Measurements from ENCODE around the gene RGL3.

DNA sequence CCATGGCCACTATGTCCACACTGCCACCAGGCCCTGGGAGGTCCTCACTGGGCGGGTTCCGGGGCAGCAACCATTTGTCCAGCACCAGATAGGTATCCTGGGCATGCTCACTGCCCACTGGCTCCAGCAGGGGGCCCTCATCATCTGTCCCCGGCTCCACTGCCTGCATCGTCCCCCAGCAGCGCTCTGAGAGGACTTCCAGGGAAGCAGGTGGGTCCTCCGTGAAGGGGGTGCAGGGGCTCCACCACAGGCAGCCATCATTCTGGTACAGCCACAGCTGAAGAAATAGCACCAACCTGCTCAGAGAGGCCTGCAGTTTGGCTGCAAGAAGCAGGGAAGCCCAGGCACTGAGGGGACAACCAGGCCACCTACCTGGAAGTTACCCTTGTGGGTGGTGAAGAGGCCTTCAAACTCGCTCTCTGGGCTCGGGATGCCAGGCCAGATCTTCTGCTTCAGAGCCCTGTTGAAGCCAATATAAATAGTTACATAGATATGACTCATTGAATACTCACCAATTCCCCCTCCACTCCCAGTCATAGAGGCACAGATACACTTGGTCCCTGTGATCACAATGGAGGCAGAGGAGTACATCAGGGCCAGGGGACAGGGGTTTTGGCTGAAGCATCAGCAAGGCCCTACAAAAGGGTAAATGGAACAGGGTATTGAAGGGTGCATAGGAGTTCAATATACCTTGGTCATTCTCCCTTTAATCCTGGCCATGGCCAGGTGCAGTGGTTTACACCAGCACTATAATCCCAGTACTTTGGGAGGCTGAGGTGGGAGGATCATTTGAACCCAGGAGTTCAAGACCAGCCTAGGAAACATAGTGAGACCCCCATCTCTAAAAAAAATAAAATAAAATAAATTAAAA lies 40.6 kb downstream of the RGL3 start:
- TF ChIP-seq CTCF (IDR thresholded peaks at IDR 0.05) (peak in 2 of 4 experiments; percentile 32 to 38), POLR2AphosphoS5 (IDR thresholded peaks at IDR 0.05) (peak; percentile 81)

Data from prostate gland (tissue), 2 donors.